H1 (cell line): ENCODE data around the gene CUX1. TPM values are rescaled to one million over a fixed set of nuclear protein-coding genes. Genes with fewer than 3 reads are reported as not detected.

Source experiments
- ATF3 ChIP-seq: IDR thresholded peaks from 2 replicates; pipeline ENCODE4 v1.6.1; 2011; ENCODE audit warnings: low read depth, mild to moderate bottlenecking, low read length; ENCODE audit not compliant: insufficient read depth
- CHD7 ChIP-seq: fragments of 300-600 bp; sonication (generic); IDR thresholded peaks from 2 replicates; pipeline ENCODE4 v1.7.1; 2012; ENCODE audit warnings: low read length, moderate library complexity, mild to moderate bottlenecking, inconsistent platforms; ENCODE audit not compliant: insufficient replicate concordance
- SUZ12 ChIP-seq: fragments of 200-600 bp; sonication (generic); IDR thresholded peaks from 2 replicates; pipeline ENCODE4 v1.6.1; 2012; ENCODE audit warnings: mild to moderate bottlenecking, inconsistent platforms, low read length, moderate library complexity, mixed read lengths
- polyA plus RNA-seq, 7 experiments: library from polyadenylated mRNA; depleted of rRNA in 3 of 7; stranded (reverse) in 5 of 7; unstranded in 2 of 7; fragments of >200 nt in 5 of 7; fragments of 200-250 nt in 2 of 7; gene quantifications; 1 replicate in 5 of 7; 2 replicates in 1 of 7; 4 replicates in 1 of 7; pipeline versions ENCODE4 v1.2.1 to v1.2.3, GENCODE V29; 2011 to 2013; ENCODE audit warnings: missing spikeins in 2 of 7, mixed read lengths in 2 of 7
- total RNA-seq: library from RNA; stranded (reverse); fragmentation: NEBNext Ultra II Directional; extraction: Animal tissue kit (Norgen Biotek cat#: 25700); gene quantifications from 2 replicates; pipeline ENCODE4 v1.2.1, GENCODE V29; 2021

CUX1 gene
- total and polyA plus RNA-seq, 2 of the 8 experiments (the other 6 are each of a cell fraction or from before 2014, with no cell fraction given), result 21.6 to 65.9 TPM

- TF ChIP-seq CHD7 (no peak), ATF3 (no peak), SUZ12 (no peak)
Observed at GRCh38 chr7:101819913-101820522, 2.6 kb downstream of the CUX1 start (continued).
